DOHH2 (cell line): ENCODE measurements around the gene TTR.

ENCODE experiments used
- EZH2phosphoT487 ChIP-seq: fragments of 200-600 bp; sonication (generic); IDR thresholded peaks from 2 replicates; pipeline ENCODE4 v1.6.1; 2017; ENCODE audit warnings: borderline replicate concordance, mild to moderate bottlenecking, antibody characterized with exemption, low read length, moderate library complexity, mixed read lengths
- TF ChIP-seq, protein P1 (sequence below): fragments of 200-600 bp; sonication (generic); IDR thresholded peaks from one replicate; pipeline ENCODE4 v1.5.1; 2014; ENCODE audit warnings: antibody characterized with exemption, mild to moderate bottlenecking, low read depth, low read length; ENCODE audit not compliant: poor library complexity, severe bottlenecking

DNA sequence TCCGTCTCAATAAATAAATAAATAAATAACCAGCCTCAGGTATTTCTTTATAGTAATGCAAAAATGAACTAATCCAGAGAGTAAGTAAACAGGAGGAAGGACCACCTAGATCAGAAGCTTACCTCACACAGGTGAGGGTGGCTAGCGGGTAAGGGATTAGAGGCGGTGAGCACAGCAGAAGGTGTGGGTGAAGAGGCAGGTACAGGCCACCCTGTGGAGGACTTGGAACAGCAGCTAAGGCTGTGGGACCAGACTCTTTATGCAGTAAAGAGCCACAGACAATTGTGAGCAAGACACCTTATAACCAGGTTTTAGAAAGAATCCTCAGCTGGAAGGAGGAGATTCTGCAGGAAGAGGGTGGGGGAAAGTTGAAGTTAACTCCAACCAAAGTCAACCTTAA, 34.2 kb upstream of the TTR start:
- TF ChIP-seq, protein P1, sequence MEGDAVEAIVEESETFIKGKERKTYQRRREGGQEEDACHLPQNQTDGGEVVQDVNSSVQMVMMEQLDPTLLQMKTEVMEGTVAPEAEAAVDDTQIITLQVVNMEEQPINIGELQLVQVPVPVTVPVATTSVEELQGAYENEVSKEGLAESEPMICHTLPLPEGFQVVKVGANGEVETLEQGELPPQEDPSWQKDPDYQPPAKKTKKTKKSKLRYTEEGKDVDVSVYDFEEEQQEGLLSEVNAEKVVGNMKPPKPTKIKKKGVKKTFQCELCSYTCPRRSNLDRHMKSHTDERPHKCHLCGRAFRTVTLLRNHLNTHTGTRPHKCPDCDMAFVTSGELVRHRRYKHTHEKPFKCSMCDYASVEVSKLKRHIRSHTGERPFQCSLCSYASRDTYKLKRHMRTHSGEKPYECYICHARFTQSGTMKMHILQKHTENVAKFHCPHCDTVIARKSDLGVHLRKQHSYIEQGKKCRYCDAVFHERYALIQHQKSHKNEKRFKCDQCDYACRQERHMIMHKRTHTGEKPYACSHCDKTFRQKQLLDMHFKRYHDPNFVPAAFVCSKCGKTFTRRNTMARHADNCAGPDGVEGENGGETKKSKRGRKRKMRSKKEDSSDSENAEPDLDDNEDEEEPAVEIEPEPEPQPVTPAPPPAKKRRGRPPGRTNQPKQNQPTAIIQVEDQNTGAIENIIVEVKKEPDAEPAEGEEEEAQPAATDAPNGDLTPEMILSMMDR, result no peak
- no peak for TF ChIP-seq EZH2phosphoT487
